Measurements from ENCODE around the gene TSN. TPM values are rescaled to one million over a fixed set of nuclear protein-coding genes. Genes with fewer than 3 reads are reported as not detected.
A peak's percentile ranks its signal among the peaks of the same experiment; 100 is the strongest.
"Not testable (repeated sequence)": the region's sequence is repeated elsewhere in the genome, so short reads cannot be mapped to it uniquely, and the experiment has no call there.

The TSN gene
- 56.3 TPM for total RNA-seq (ENCODE audit: insufficient read depth, low replicate concordance)

DNA sequence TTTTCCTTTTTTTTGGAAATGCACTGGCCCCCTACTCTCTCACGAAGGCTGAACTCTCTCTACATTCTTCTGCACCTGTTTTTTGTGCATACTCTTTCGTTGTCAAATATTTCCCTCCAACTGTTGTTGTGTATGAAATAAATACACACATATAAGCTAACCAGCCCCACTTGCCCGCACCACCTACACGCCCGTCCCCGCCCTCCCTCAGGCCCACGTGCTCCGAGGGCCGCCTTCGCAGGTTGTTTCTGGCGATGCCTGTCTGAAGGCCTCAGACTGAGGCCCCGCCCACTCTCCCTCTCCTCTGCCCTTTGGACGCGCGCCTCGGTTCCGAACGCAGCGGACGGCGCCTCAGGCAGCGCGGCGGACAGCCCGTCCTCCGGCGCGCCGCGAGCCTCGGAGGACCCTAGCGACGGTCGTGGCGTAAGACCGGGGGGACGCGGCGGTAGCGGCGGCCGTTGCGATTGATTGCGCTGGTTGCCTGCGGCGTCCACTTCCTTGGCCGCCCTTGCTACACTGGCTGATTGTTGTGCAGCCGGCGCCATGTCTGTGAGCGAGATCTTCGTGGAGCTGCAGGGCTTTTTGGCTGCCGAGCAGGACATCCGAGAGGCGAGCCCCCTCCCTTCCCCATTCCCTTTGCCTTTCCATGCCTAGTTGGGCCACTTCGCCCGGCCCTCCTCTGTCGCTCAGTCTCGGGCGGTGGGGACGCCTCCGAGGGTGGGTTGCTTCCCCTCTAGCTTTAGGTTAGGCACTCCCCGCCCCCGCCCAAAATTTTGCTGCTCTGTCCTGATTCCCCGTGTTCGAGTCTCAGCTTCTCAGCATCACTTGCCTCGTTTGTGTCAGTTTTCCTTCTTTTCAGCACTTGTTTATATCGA, at the start of gene TSN:
Gene TSN, plus strand, starts transcription at position 415 of the 875 bp plus-strand sequence. Its CDS starts 129 bp downstream, at position 544.
- DNase-seq (ENCODE audit: low spot score), result peak; percentile 98

DNA sequence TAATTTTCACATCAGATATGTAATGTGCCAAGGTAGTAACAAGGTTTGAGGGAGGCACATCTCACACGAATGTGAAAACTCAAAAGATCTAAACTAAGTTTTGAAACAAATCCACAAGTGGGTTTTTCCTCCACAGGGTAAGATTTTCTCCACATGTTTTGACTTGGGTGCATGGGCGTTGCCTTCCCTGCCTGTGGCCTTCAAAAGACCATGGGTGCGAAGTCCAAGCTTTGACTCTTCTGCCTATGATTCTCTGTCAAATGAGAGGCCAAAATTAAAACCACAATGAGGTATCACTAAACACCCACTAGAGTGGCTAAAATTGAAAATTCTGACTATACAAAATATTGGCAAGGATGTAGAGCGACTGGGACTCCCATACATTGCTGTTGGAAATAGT, 49.5 kb upstream of the TSN start:
- no peak for DNase-seq (ENCODE audit: low spot score)

DNA sequence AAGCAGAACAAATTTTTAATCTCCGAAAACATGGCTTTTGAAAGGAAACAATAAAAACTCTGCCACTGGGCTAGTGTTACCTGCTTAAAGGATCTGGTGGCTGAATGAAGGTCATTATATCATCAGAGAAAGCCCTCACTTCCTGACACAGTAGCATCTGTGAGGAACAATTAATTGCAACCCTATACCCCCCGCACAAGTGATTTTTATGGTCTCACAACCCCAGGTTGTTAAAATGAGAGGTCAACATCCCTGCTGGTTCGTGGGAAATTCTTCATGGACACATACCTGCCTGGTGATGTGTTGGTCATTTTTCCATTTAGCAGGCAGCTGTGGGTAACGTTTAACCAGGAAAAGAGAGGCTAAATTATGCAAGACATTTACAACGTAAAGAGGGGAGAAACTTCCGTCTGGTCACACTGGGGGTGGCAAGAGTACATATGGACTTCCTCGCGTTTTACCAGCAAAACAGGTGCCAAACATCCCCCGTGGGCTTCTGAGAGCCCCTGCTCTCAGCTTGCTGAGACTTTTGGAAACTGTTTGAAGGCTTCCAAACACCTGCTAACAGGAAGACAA, 48.0 kb upstream of the TSN start:
- DNase-seq (ENCODE audit: low spot score), result no peak

DNA sequence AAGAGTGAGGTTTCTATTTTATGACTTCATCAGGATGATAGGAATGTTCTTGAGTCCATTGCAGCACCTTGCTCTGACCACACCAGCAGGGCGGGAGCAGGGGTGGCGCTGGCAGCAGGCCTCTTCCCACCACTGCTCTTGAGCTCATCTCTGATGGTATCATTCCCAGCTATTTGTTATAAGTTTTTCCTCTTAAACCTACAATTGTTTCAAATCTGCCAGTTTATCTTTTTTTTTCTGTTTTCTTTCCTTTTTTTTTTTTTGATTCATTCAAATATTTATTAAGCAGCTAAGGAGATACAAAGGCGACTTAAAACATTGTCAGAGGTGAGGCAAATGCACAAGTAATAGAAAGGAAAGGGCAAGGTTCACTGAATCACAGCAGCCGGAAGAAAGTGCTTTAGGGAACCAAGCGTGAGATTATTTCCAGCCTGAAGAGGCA, 47.5 kb upstream of the TSN start:
- DNase-seq (ENCODE audit: low spot score), result no peak

DNA sequence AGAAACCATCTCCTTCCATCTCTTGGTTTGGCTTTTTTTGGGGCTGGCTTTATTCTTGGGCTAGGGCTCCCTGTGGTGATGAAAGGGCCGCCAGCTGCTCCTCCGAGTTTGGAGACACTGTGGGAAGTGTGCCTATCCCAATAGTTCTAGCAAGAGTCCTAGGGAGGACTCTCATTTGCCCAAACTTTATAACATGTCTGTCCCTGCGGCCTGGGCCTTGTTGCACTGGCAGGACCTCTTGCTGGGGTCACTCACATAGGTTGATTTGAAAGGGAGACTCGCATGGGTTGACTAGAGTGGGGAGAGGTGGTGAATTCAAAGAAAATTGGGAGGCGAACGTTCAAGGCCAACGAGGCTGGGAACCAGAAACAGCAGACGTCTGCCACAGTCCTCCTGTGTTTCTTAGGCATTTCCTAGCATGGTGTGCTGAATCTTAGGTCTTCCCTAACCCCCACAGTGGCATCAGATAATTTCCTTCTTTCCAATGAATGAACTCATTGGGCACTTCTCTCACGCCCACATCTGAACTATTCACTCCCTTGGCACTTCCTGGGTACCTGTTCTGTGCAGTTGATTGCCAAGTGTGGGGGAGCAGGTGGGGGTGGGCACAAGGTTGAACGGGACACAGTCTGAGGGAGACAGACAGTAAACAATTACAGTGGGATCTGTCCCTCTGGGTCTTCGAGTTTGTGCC, 45.5 kb upstream of the TSN start:
- no peak for DNase-seq (ENCODE audit: low spot score)

DNA sequence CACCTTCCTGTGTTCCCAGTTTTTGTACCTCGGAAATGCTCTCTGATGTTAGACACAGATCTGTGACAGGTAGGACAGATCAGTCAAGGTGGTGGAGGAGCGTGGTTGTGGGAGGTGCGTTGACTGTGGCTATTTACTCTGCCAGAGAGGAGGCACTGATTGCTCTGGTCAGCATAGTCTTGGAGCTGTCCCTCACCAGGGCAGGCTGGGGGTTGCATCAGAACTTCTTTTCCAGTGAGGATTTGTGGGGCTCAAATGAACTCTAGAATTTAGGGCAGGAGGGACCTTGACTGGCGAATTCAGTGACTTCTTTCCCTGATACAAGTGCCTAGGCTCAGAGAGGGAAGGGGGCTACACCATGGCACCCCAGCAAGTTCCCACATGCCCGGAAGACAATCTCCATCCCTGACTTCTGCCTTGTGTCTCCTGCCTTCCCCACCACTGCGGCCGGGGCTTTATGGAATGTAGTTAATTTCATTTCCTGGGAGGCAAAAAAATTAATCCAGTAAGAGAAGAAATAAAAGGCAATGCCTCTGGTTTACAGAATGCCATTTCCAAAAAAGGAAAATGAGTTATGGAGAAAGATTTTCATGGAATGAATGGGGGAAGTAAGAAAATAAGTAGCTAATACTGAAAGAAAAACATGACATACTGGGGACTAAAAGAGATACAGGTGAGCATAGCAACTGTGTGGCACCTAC, 44.8 kb upstream of the TSN start:
- DNase-seq (ENCODE audit: low spot score), result no peak

DNA sequence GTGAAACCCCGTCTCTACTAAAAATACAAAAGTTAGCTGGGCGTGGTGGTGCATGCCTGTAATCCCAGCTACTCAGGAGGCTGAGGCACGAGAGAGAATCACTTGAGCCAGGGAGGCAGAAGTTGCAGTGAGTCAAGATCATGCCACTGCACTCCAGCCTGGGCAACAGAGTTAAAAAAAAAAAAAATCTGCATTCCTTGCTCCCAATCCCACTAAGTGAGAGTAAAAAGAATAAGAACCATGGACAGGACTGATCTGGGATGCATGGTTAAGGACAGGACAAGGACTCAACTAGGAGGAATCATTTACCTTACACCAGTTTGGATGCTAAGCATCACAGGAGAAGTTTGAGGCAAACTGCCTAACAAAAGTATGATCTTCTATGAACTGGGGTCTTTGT, 44.0 kb upstream of the TSN start:
- DNase-seq (ENCODE audit: low spot score), result not testable (repeated sequence)

DNA sequence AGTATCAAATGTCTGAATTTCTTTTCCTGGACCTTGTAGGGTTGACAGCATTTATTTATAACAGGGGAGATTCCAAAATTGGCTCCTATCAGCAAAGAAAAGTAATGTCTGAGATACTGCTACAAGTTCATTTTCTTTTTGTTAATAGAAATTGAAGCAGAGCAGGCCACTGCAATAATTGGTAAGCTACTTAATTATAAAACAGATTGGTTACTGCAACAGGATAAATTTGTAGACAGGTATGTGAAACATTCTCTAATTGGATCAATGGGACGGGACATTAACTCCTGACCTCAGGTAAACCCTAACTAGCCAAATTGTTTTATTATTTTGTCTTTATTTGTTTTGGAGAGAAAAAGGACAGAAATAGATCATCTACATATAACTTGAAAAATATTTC, 39.3 kb upstream of the TSN start:
- DNase-seq (ENCODE audit: low spot score), result no peak

DNA sequence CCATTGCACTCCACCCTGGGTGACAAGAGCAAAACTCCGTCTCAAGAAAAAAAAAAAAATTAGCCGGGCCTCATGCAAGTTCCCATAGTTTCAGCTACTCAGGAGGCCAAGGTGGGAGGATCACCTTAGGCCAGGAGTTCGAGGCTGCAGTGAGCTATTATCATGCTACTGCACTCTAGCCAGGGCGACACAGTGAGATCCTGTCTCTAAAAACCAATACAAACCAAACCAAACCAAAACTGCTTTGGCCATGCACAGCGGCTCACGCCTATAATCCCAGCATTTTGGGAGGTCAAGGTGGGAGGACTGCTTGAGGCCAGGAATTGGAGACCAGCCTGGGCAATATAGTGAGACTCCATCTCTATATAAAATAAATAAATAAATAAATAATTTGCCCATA, 37.9 kb upstream of the TSN start:
- no peak for DNase-seq (ENCODE audit: low spot score)

DNA sequence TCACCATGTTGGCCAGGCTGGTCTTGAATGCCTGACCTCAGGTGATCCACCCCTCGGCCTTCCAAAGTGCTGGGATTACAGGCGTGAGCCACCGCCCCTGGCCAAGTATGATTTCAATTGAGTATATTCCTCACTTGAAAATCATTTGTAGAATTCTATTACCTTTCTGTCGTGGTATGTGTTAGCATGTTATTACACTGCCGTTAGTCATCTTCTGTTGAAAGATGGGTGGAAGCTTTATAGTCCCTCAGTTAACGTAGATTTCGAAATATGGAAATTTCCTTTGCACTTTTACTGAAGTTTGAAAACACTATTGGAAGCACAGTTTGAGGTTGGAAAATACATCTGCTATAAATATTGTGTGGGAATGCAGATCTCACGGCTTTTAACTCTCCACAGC, 33.5 kb upstream of the TSN start:
- DNase-seq (ENCODE audit: low spot score), result no peak

DNA sequence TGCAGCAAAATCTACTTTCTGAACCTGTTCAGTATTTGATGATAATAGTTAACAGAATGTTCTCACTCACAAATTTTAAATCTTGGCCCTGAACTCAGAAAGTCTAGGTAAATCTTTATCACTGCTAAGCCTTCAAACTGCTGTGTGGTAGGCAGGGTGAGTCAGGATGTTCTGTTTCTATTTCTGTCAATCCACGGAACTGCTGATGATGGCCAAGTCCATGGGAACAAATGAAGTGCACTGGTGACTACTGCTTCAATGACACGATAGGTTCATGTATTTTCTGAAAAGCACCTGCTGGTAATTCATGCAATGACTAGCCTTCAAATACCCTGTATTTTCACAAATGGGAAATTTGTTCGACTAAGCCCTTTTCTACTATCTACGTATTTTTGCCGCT, 33.0 kb upstream of the TSN start:
- no peak for DNase-seq (ENCODE audit: low spot score)

DNA sequence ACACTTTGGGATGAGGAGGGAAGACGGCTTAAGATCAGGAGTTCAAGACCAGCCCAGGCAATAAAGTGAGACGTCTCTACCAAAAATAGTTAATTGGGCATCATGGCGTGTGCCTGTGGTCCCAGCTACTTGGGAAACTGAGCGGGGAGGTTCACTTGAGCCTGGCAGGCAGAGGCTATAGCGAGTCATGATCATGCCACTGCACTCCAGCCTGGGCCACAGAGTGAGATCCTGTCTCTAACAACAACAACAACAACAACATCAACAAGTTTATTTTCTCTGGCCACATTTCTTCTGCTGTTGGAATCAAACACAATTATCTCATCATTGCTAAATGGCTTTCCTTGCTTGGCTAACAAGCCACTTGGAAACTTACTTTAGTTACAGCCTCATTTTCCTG, 32.1 kb upstream of the TSN start:
- no peak for DNase-seq (ENCODE audit: low spot score)

DNA sequence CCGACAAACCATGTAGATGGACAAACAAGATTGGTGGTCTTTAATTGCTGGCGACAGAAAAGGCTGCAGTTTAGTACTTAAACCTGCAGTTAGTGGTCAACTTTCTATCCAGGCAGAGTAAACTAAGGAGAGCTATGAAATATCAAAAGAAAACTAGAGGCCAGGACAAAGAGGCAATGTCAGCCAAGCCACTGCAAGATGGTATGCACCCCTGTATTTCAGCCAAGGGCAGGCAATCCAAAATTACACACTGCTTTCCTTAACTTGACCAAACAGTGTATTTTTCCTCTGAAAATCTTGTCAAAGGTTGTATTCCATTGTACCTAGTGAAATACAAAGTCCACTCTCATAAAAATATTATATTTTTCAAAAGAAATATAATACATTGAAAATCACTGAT, 28.1 kb upstream of the TSN start:
- no peak for DNase-seq (ENCODE audit: low spot score)

DNA sequence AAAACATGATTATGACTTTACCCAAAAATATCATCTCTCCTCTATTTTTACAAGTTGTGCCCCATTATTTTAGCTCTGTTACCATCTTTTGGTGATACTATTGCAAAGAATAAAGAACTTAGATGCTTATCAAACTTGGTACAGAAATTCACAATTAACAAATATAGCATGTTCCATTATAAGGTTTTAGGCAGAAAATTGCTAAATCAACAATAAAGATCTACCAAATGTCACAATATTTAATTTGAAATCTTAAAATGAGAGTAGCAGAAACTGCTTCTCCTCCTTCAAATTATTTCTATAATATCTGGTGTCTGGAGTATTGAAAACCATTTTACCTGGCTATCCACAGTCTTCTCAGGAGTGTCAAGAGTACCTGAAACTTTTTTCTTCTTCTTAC, 27.5 kb upstream of the TSN start:
- no peak for DNase-seq (ENCODE audit: low spot score)

DNA sequence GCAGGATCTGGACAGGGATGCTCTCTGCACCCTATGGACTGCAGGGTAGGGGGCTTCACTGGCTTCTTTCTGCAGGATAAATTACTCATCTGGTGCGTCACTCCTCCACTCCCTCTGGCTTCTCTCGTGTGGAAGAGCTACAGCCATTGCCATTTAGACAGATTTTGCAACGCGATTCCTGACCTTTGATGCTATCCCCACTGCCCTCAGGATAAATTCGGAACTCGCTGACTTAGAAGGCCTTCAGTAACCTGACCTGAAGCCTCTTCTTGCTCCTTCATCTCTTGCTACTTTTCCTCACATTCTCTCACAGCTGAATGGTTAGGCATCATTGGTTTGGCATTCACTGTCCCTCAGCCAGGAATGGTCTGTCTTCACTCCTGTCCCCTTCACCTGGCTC, 24.1 kb upstream of the TSN start:
- no peak for DNase-seq (ENCODE audit: low spot score)

DNA sequence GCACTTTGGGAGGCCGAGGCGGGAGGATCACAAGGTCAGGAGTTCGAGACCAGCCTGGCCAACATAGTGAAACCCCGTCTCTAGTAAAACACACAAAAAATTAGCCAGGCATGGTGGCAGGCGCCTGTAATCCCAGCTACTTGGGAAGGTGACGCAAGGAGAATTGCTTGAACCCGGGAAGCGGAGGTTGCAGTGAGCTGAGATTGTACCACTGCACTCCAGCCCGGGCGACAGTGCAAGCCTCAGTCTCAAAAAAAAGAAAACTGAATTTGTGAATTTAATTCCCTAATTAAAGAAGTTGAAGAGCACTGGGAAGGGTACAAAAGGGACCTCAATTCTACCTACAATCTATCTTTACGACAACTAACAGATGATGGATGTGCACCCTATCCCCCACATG, 20.9 kb upstream of the TSN start:
- not testable (repeated sequence) for DNase-seq (ENCODE audit: low spot score)

DNA sequence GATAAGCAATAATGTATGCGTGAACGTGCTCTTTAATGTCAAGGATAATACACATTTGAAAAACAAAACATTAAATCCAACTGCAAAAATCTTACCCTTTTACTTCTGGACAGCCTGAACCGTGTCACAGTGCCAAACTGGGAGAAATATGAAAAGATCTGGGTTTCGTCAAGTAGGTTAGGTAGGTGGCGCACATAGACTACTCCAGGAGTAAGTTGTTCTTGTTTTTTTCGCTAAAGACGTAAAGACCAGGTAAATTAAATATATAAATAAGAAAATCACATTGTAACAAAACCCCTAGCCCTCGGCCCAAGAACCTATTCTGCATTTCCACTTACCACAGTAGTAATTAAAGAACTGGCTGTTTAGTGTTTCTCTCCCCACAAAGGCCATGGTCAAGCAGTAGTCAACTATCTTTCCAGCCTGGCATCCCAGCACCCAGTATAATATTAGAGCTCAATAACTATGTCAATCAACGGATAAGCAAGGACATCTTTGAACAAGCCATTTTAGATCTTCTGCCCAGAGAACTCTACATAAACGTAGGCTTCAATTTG, 19.9 kb upstream of the TSN start:
- peak; percentile 18 for DNase-seq (ENCODE audit: low spot score)

DNA sequence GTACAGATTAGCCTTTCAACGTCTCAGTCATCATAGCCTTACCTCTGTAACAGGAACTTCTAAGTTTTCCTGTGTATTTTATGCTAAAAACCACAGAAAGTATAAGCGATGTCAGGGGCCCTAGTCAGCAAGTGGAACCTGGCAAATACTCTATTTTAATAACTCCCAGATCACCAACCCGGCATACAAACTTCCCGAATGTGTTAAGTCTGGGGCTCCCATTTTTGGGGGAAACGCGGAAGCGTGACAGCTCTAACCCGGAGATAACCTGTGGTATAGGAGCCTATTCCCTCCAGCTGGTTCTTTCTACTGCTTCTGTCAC, 19.4 kb upstream of the TSN start:
- DNase-seq (ENCODE audit: low spot score), result no peak

DNA sequence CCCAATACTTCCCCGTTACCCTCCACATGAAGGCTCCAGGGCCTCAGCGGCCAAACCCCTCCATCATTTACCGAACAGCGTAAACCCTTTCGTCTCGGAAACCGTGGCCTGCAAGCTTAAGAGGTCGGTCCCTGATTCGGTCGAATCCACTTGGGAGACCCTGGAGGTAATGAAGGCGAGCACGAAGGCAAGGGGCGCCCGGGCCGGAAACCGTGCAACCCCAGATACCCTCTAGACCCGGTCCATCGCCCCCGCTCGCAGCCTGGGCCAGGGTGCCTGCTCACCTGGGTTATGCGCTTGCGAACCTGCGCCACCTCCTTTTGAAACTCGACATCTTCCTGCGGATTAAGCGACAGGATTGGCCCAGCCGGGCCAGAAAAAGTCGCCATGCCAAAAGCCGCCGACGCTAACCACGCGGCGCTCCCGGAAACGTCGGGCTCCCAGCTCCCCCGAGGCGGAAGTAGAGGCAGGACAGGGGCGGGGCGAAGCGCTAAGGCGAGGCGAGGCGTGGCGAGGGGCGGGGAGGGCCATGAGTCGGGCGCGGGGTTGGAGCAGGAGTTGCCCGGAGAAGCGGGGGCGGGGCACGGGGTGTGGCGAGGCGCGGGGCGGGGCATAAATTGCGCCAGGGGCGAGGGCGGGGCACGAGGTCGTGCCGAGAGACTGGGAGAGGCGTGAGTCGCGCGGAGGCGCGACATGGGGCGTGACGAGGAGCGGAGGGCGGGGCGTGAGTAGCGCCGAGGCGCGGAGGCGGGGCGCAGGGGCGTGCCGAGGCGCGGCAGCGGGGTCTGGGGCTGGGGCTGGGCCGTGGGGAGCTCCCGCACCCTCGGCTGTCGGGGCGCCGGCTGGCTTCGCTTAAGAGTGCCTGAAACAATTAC, 18.8 kb upstream of the TSN start, which contains the start of gene NIFK:
Gene NIFK, minus strand, starts transcription at position 414 of the 875 bp plus-strand sequence. Its CDS starts 25 bp downstream, at position 389.
- peak; percentile 99 for DNase-seq (ENCODE audit: low spot score)

DNA sequence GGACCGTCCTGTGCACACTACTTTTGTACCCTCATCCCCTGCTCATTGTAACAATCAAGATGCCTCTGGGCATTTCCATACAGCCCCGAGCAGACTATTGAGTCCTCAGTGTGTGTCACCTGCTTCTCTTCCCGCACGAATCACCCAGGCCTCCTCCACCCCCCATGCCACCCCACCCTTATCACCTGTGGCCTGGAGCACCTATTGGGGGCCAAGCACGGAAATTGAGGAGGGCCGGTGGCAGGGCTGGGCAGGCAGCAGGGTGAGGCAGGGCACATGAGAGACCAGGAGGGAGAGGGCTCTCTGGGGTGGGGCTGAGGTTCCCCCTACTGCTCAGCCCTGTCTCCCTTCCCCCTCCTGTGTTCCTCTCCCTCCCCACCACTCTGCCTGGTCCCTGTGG, 14.5 kb upstream of the TSN start:
- DNase-seq (ENCODE audit: low spot score), result no peak

DNA sequence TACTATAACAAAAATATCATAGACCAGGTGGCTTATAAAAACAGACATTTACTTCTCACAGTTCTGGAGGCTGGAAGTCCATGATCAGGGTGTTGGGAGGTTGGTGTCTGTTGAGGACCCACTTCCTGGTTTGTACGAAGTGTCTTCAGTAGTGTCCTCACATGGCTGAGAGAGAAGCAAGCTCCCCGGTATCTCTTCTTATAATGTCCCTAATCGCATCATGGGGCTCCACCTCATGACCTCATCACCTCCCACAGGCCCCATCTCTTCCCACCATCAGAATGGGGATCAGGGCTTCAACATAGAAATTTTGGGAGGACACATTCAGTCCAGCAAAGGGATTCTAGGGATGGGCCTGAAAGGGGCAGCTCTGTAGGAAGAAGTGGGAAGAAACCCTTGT, 14.0 kb upstream of the TSN start:
- no peak for DNase-seq (ENCODE audit: low spot score)
